Chondrocyte (in vitro differentiated cells): ENCODE results near the gene RRP12. TPM values are rescaled to one million over a fixed set of nuclear protein-coding genes. Genes with fewer than 3 reads are reported as not detected.

Experiments used
- DNase-seq: peaks from one replicate; pipeline ENCODE4 v3.0.0; 2021; ENCODE audit warnings: mixed read lengths, low spot score
- H3K27ac Mint-ChIP-seq: one replicate; pipeline ENCODE4 v1.8.0; 2021; ENCODE audit warnings: mild to moderate bottlenecking, moderate library complexity, mixed read lengths; ENCODE audit not compliant: unreplicated experiment
- H3K27me3 Mint-ChIP-seq: 2 replicates; pipeline ENCODE4 v1.8.0; 2021; ENCODE audit warnings: low read depth, mixed read lengths
- H3K36me3 Mint-ChIP-seq: 2 replicates; pipeline ENCODE4 v1.8.0; 2021; ENCODE audit warnings: low read depth, mixed read lengths
- H3K4me1 Mint-ChIP-seq: 2 replicates; pipeline ENCODE4 v1.8.0; 2021; ENCODE audit warnings: low read depth, mild to moderate bottlenecking, mixed read lengths
- H3K4me3 Mint-ChIP-seq: one replicate; pipeline ENCODE4 v1.8.0; 2021; ENCODE audit warnings: mild to moderate bottlenecking, moderate library complexity, mixed read lengths; ENCODE audit not compliant: unreplicated experiment
- H3K9me3 Mint-ChIP-seq: 2 replicates; pipeline ENCODE4 v1.8.0; 2021; ENCODE audit warnings: low read depth, mixed read lengths
- total RNA-seq: library from RNA; stranded (reverse); gene quantifications from 3 replicates; pipeline ENCODE4 v1.2.1, GENCODE V29; 2021
- TF ChIP-seq, protein P1 (sequence below): fragments of 200-600 bp; sonication (generic); IDR thresholded peaks from 2 replicates; pipeline ENCODE4 v1.5.0; 2021; ENCODE audit warnings: antibody characterized with exemption, mild to moderate bottlenecking, moderate library complexity

The RRP12 gene
- total RNA-seq, 1 donor from 2014 or later: 22.1 TPM

DNA sequence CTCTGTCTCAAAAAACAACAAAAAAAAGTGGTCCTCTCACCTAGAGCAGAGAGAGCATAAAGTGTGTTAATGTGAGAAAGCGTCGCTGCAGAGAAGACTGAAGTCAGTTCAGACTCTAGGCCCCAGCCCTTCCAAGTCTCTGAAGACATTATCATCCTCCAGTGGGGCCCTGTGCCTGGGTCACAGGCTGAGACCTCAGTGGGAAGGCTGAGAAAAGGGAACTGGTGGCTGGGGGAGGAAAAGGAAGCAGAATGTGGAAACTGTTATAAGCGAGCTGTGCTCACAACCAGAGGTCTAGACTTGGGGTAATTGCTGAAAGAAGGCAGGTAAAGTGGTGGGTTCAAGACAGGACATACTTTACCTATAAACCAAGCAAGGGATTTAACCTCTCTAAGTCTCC is 4.9 kb upstream of the RRP12 start:
- no peaks in the 10 kb centered on the region for H3K36me3 Mint-ChIP-seq
- no peaks in the 10 kb centered on the region for H3K27me3 Mint-ChIP-seq
- no peak overlapping the region for H3K4me3 Mint-ChIP-seq
- no peak for DNase-seq
- no peaks in the 10 kb centered on the region for H3K9me3 Mint-ChIP-seq
- TF ChIP-seq, protein P1, sequence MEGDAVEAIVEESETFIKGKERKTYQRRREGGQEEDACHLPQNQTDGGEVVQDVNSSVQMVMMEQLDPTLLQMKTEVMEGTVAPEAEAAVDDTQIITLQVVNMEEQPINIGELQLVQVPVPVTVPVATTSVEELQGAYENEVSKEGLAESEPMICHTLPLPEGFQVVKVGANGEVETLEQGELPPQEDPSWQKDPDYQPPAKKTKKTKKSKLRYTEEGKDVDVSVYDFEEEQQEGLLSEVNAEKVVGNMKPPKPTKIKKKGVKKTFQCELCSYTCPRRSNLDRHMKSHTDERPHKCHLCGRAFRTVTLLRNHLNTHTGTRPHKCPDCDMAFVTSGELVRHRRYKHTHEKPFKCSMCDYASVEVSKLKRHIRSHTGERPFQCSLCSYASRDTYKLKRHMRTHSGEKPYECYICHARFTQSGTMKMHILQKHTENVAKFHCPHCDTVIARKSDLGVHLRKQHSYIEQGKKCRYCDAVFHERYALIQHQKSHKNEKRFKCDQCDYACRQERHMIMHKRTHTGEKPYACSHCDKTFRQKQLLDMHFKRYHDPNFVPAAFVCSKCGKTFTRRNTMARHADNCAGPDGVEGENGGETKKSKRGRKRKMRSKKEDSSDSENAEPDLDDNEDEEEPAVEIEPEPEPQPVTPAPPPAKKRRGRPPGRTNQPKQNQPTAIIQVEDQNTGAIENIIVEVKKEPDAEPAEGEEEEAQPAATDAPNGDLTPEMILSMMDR: no peak
- H3K4me1 Mint-ChIP-seq: peaks cover 10% of the 10 kb centered on the region
- peak overlapping the region; percentile 36 for H3K27ac Mint-ChIP-seq

DNA sequence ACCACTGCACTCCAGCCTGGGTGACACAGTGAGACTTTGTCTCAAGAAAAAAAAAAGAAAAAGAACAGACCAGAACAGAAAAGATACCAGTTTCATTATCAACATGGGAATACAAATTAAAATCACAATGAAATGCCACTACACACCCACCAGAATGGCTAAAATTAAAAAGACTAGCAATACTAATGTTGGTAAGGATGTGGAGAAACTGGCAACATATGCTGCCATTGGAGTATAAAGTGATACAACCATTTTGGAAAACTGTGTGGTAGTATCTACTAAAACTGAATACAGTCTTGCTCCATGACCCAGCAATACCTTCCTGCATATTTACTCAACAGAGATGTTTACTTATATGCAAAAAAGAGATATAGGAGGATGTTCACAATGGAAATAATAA is 2.9 kb upstream of the RRP12 start:
- no peak overlapping the region for H3K27ac Mint-ChIP-seq
- no peaks in the 10 kb centered on the region for H3K36me3 Mint-ChIP-seq
- H3K4me3 Mint-ChIP-seq: no peak overlapping the region
- TF ChIP-seq, protein P1: no peak
- DNase-seq: no peak
- peaks cover 19% of the 10 kb centered on the region for H3K4me1 Mint-ChIP-seq
- H3K27me3 Mint-ChIP-seq: no peaks in the 10 kb centered on the region
- H3K9me3 Mint-ChIP-seq: no peaks in the 10 kb centered on the region

GRCh38 chr10:97401455-97401919 is 347 bp upstream of the RRP12 start:
- no peak for DNase-seq
- Mint-ChIP-seq H3K27ac (peak overlapping the region; percentile 98), H3K4me1 (peaks cover 13% of the 10 kb centered on the region), H3K4me3 (peak overlapping the region; percentile 91), H3K36me3 (no peaks in the 10 kb centered on the region), H3K27me3 (no peaks in the 10 kb centered on the region), H3K9me3 (no peaks in the 10 kb centered on the region)
- TF ChIP-seq, protein P1: no peak

- no peak for DNase-seq
- TF ChIP-seq, protein P1: no peak
- peak overlapping the region; percentile 98 for H3K27ac Mint-ChIP-seq
- H3K4me1 Mint-ChIP-seq: peaks cover 13% of the 10 kb centered on the region
- no peaks in the 10 kb centered on the region for H3K9me3 Mint-ChIP-seq
- peaks cover 6% of the 10 kb centered on the region for H3K36me3 Mint-ChIP-seq
- H3K4me3 Mint-ChIP-seq: peak overlapping the region; percentile 91
- no peaks in the 10 kb centered on the region for H3K27me3 Mint-ChIP-seq
Observed at GRCh38 chr10:97399843-97400545, 1.1 kb downstream of the RRP12 start.

DNA sequence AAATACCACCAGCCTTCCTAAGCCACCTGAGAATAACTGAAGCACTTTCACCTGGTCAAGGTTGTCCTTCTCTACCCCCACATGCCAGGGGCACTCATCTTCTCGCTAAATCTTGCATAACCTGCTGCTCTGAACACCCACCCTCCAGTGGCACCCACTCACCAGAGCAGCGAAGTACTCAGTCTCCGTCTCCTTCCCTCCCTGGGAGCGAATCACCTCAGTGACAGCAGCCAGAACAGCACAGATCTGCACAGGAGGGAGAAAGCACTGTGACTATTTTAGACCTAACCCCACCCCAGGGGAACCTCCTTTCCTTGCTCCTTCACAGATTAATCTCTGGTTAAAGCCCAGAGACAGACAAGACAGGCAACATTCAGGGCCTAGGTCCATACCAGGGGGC is 5.1 kb downstream of the RRP12 start:
- Mint-ChIP-seq H3K4me3 (no peak overlapping the region), H3K27me3 (no peaks in the 10 kb centered on the region), H3K4me1 (peaks cover 9% of the 10 kb centered on the region), H3K36me3 (peaks cover 9% of the 10 kb centered on the region), H3K27ac (no peak overlapping the region), H3K9me3 (no peaks in the 10 kb centered on the region)
- TF ChIP-seq, protein P1: no peak
- no peak for DNase-seq
